Panc1 (cell line): Measurements from ENCODE around the gene CASP14. TPM values are rescaled to one million over a fixed set of nuclear protein-coding genes. Genes with fewer than 3 reads are reported as not detected.

ENCODE experiments used
- ATAC-seq: fragments of 200-7000 bp; cut with Tn5 transposase; 2 replicates; pipeline ENCODE4 v1.9.1; 2020; ENCODE audit warnings: mild to moderate bottlenecking, moderate library complexity
- BruUV-seq: library from RNA; stranded (reverse); fragments of 400-500 nt; replicated peaks from 2 replicates; lab custom pipeline; 2021; lab: Mats Ljungman, UMichigan
- CTCF ChIA-PET: fragments of 300-600 bp; sonication (Branson Sonifier 250); formaldehyde crosslinking; loops from one replicate; lab custom pipeline; 2022; ENCODE audit warnings: antibody characterized with exemption; lab: Charles Lee
- POLR2A ChIA-PET: fragments of 300-600 bp; sonication (Branson Sonifier 250); formaldehyde crosslinking; loops from one replicate; lab custom pipeline; 2022; ENCODE audit warnings: antibody characterized with exemption; lab: Charles Lee
- DNase-seq: peaks from one replicate; pipeline ENCODE4 v3.0.0-alpha.2; 2010; ENCODE audit warnings: low read depth, low spot score
- H3K27ac ChIP-seq: 2 replicates; pipeline ENCODE4 v1.5.1; 2011; ENCODE audit warnings: mild to moderate bottlenecking, low read length, inconsistent platforms
- H3K27me3 ChIP-seq: fragments of 200-500 bp; sonication (Bioruptor generic); 2 replicates; pipeline ENCODE4 v1.6.0; 2014; ENCODE audit warnings: low read length, inconsistent platforms; ENCODE audit not compliant: control insufficient read depth, insufficient read depth
- H3K36me3 ChIP-seq: fragments of 200-500 bp; sonication (Bioruptor generic); 2 replicates; pipeline ENCODE4 v1.5.1; 2014; ENCODE audit warnings: inconsistent platforms, mild to moderate bottlenecking, low read length, moderate library complexity; ENCODE audit not compliant: control insufficient read depth, insufficient read depth
- H3K4me1 ChIP-seq: 2 replicates; pipeline ENCODE4 v1.5.1; 2011; ENCODE audit warnings: inconsistent platforms, mild to moderate bottlenecking, low read length, moderate library complexity; ENCODE audit not compliant: control insufficient read depth, insufficient read depth
- H3K4me3 ChIP-seq, 2 experiments: 2 replicates each; pipeline ENCODE4 v1.5.1; 2011 to 2012; ENCODE audit warnings: low read depth in 2 of 2, low read length in 2 of 2, mild to moderate bottlenecking in 2 of 2, inconsistent platforms in 1 of 2, moderate library complexity in 1 of 2
- H3K9me3 ChIP-seq: fragments of 200-500 bp; sonication (Bioruptor generic); 2 replicates; pipeline ENCODE4 v1.5.1; 2014; ENCODE audit warnings: low read depth, mild to moderate bottlenecking, inconsistent platforms, low read length, moderate library complexity; ENCODE audit not compliant: control insufficient read depth, insufficient read depth
- CTCF ChIP-seq: fragments of 450-650 bp; IDR thresholded peaks from 2 replicates; pipeline ENCODE4 v1.5.1; 2017; ENCODE audit warnings: mild to moderate bottlenecking
- POLR2AphosphoS5 ChIP-seq: IDR thresholded peaks from 2 replicates; pipeline ENCODE4 v1.6.1; 2012; ENCODE audit warnings: mild to moderate bottlenecking, low read depth, low read length, moderate library complexity
- REST ChIP-seq, 2 experiments: IDR thresholded peaks; 2 replicates each; pipeline ENCODE4 v1.6.1; 2011 to 2012; ENCODE audit warnings: low read depth in 2 of 2, control low read depth in 1 of 2, low read length in 1 of 2, mild to moderate bottlenecking in 1 of 2, moderate library complexity in 1 of 2; ENCODE audit not compliant: insufficient read depth in 1 of 2
- SIN3A ChIP-seq: IDR thresholded peaks from 2 replicates; pipeline ENCODE4 v1.6.1; 2012; ENCODE audit warnings: low read depth, mild to moderate bottlenecking, low read length, moderate library complexity, borderline replicate concordance; ENCODE audit not compliant: insufficient read depth
- TCF7L2 ChIP-seq: IDR thresholded peaks from 2 replicates; pipeline ENCODE4 v1.6.1; 2011; ENCODE audit warnings: mild to moderate bottlenecking, low read depth, low read length, inconsistent platforms
- in situ Hi-C: cut with HindIII; loops from 2 replicates; pipeline ENCODE4 v1.10.0; 2016; ENCODE audit warnings: low sequenced_read_pairs, low pct_unique_long_range_greater_than_20kb
- intact Hi-C: fragments of 100-400 bp; cut with micrococcal nuclease; formaldehyde crosslinking; loops from one replicate; pipeline ENCODE4 v1.10.0; 2022; ENCODE audit not compliant: unreplicated experiment
- total RNA-seq: library from RNA; stranded (reverse); gene quantifications from one replicate; pipeline ENCODE4 v1.2.1, GENCODE V29; 2021; ENCODE audit not compliant: unreplicated experiment

Gene CASP14
- total RNA-seq, 1 experiment from 2014 or later, result not detected

- H3K36me3 ChIP-seq, result no peaks in the 10 kb centered on the region
- DNase-seq, result no peak
- POLR2A ChIA-PET, result no interaction called here
- H3K27me3 ChIP-seq, result no peaks in the 10 kb centered on the region
- intact Hi-C loops (no loop called here), in situ Hi-C loops (no loop called here)
- H3K27ac ChIP-seq, result no peak overlapping the region
- no peaks in the 10 kb centered on the region for H3K9me3 ChIP-seq
- TF ChIP-seq REST (IDR thresholded peaks at IDR 0.05; ENCODE audit: insufficient read depth in 1 of 2, low read depth in 2 of 2, low read length in 1 of 2) (no peak), TCF7L2 (no peak), CTCF (no peak), POLR2AphosphoS5 (no peak), SIN3A (no peak)
- H3K4me3 ChIP-seq, result no peak overlapping the region
- CTCF ChIA-PET, result no interaction called here
- H3K4me1 ChIP-seq, result 0 out of 2 replicates have a peak, but pooled peaks cover 4% of the 10 kb centered on the region
- no peak for ATAC-seq
- BruUV-seq, result no TSS peak
These were observed 6.5 kb upstream of the CASP14 start for GRCh38 chr19:15042826-15043225.

GRCh38 chr19:15045506-15045905 lies 3.8 kb upstream of the CASP14 start:
- Histone ChIP-seq H3K36me3 (no peaks in the 10 kb centered on the region), H3K4me1 (no peaks in the 10 kb centered on the region), H3K9me3 (no peaks in the 10 kb centered on the region), H3K27me3 (no peaks in the 10 kb centered on the region), H3K27ac (no peak overlapping the region), H3K4me3 (no peak overlapping the region)
- ChIA-PET CTCF (no interaction called here), POLR2A (no interaction called here)
- no TSS peak for BruUV-seq
- ATAC-seq, result no peak
- in situ Hi-C loops, result no loop called here
- no peak for DNase-seq
- intact Hi-C loops, result no loop called here
- no peak for TF ChIP-seq POLR2AphosphoS5
- TF ChIP-seq TCF7L2, result no peak
- no peak for TF ChIP-seq REST (IDR thresholded peaks at IDR 0.05; ENCODE audit: insufficient read depth in 1 of 2, low read depth in 2 of 2, low read length in 1 of 2)
- TF ChIP-seq CTCF, result no peak
- TF ChIP-seq SIN3A, result no peak
